Measurements from ENCODE around the gene HUS1B.
A peak's percentile ranks its signal among the peaks of the same experiment; 100 is the strongest.
"Not testable (repeated sequence)": the region's sequence is repeated elsewhere in the genome, so short reads cannot be mapped to it uniquely, and the experiment has no call there.

Gene HUS1B

GRCh38 chr6:656460-657252 is at the start of gene HUS1B:
Gene HUS1B (minus strand): TSS chr6:657100. CDS start chr6:656944, 156 bp downstream.
- DNase-seq: no peak

GRCh38 chr6:706146-706545 is 49.2 kb upstream of the HUS1B start:
- DNase-seq: no peak

- no peak for DNase-seq
Observed at GRCh38 chr6:705047-705446, 48.1 kb upstream of the HUS1B start.

- DNase-seq: no peak
Observed at GRCh38 chr6:704046-704445, 47.1 kb upstream of the HUS1B start.

DNA sequence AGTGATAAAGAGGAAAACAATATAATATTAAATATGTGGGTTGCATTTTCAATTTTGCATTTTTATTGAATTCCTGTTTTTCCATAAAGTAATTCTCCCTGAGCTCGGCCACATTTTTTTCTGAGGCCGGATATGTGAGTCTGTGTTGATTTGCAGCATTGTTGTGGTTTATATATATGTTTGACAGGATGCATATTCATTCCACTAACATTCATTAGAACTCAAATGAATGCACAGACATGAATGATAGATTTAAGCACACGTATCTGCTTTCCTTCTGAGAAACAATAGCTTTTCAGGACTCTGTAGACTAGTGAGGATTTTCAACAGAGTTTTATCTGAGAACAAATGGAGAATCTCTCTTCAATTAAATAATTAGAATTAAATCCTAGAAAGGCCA is 46.7 kb upstream of the HUS1B start:
- no peak for DNase-seq

DNA sequence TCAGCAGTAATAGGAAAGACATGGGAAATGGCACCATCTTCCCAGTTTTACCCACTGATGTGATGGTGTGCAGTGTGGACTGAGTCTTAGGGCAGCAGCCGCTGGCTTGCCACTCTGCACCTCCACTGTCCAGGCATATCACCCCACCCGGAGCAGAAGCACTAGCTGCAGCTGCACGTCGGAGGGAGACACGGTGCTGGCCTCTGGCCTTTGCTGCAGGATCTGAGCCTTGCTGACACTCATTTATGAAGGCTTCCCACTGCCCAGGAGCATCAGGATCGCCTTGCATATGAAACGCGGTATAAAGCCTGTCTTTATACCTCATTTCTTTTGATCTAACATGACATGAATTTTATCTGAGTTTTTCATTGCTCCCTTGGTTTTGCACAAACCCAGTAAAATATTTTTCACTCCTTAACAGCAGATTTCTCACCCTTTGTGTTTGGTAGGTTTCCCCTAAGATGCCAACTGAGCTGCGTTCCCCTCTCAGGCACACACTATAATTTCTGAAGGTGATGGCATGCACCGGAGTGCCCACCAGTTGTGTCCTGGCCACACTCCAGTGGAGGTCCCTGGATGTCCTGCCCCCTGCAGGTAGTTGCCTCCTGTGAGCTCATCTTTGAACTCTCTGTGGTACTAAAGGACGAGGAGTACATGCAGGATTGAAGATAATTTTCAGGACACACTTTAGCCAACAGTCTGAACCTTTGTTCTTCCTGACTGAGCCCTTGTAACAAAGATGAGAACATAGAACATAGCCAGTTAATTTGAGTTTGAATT is 45.0 kb upstream of the HUS1B start:
- DNase-seq: no peak

- no peak for DNase-seq
Observed at GRCh38 chr6:701215-701614, 44.3 kb upstream of the HUS1B start.

DNA sequence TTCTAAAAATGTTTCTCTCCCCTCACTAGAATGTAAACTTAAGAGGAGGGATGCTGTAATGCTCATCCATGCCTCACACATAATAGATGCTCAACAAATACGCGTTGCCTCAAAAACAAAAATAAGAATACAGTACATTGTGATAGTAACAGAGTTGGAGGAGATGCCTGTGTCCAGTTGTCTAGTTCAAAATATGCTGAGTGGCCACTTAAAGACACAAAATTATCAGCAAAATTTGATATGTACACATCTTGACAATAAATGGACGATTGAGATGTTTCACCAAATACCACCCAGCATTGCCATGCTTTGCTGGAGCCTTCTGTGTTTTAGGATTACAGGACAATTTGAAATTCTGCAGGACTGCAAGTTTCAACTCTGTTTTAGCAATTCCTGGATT is 43.6 kb upstream of the HUS1B start:
- no peak for DNase-seq

DNA sequence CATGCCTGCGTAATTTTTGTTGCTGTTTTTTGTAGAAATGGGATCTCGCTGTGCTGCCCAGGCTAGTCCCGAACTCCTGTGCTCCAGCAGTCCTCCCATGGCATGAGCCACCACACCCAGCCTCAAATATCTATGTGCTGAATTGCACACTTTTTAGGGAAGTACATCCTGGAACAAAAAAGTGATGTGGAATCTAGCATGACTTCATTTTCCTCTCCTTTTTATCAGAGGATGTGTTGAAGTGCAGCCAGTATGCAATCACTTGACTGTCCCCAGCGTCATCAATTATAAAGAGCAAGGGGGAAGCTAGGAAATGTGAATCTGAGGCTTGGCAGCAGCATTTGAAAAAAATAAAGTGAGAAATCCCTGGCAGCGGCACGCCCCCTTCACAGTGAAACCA is 42.4 kb upstream of the HUS1B start:
- DNase-seq: no peak

DNA sequence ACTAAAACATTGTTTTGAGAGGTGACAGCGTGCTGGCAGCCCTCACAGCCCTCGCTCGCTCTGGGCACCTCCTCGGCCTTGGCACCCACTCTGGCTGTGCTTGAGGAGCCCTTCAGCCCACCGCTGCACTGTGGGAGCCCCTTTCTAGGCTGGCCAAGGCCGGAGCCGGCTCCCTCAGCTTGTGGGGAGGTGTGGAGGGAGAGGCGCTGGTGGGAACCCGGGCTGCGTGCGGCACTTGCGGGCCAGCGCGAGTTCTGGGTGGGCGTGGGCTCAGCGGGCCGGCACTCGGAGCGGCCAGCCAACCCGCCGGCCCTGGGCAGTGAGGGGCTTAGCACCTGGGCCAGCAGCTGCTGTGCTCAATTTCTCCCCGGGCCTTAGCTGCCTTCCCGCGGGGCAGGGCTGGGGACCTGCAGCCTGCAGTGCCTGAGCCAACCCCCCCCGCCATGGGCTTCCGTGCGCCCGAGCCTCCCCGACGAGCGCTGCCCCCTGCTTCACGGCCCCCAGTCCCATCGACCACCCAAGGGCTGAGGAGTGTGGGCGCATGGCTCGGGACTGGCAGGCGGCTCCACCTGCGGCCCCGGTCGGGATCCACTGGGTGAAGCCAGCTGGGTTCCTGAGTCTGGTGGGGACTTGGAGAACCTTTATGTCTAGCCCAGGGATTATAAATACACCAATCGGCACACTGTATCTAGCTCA is 37.7 kb upstream of the HUS1B start:
- not testable (repeated sequence) for DNase-seq

DNA sequence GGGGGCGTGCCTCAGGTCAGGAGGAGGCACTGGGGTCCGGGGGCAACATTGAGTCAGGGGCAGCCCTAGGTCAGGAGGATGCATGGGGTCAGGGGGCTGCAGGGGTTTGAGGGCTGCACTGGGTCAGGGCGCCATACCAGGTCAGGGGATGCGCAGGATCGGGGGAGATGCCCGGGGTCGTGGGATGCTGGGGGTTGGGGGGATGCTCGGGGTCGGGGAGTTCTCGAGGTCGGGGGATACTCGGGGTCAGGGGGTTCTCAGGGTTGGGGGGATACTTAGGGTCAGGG is 36.8 kb upstream of the HUS1B start:
- no peak for DNase-seq

GRCh38 chr6:692858-693722 is 36.2 kb upstream of the HUS1B start, which contains the start of gene EXOC2:
Gene EXOC2 (minus strand): TSS chr6:693139. CDS start chr6:637818, 55,321 bp downstream.
- peak; percentile 6 for DNase-seq

DNA sequence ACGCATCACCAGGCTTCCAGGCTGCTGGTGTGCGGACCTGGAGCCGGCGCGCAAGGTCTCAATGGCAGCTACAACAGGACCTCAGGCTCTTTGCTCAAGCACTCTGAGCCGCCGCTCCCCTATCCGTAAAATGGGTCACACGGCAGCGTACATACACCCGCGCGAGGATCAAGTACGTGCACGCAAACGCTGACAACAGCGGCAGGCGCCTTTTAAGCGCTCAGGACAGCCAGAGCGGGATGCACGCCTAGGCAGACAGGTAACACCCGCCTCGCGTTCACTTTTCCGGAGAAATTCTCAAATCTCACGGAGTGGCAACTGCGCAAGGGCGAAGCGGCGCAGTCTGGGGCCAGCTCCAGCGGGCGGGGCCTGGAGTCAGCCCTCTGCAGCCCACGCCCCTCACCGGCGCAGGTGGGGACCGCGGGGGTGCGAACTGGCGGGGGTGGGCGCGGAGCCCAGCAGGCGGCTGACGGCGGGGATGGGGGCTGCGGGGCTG is 35.5 kb upstream of the HUS1B start:
- DNase-seq: no peak

DNA sequence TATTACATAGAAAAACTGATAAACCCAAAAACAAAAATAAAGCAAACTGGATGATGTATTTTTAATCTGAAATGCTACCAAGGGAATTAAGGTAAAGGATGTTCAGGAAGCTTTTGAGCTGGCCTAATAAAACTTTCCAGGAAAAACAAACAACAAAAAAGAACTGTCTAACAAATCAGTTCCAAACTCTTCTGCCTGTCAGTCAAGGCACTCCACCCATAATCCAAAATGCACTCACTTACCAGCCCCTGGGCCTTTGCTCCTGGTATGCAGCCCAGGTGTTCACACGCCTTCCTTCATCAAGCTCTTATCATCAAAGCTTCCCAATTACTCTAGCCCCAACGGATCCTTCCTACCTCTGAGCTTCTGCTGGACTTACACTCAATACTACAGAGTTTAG is 32.3 kb upstream of the HUS1B start:
- DNase-seq: no peak

DNA sequence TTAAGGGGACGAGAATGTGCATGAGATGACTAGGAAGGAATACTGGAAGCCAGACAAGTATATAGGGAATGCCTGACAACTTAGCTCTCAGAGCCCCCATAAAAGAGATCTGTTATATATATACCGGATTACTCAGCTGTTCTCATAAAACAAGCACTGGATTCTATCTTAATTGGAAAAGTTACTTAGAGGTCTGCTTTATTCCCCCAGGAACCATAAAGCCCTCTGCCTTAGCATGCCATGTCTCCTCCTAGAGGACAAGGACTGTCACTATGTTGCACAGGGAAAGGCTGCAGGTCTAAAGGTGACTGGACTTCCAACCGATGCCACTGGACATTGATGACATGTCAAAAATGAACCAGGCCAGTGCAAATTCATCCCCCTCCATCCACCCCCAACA is 29.6 kb upstream of the HUS1B start:
- DNase-seq: no peak

DNA sequence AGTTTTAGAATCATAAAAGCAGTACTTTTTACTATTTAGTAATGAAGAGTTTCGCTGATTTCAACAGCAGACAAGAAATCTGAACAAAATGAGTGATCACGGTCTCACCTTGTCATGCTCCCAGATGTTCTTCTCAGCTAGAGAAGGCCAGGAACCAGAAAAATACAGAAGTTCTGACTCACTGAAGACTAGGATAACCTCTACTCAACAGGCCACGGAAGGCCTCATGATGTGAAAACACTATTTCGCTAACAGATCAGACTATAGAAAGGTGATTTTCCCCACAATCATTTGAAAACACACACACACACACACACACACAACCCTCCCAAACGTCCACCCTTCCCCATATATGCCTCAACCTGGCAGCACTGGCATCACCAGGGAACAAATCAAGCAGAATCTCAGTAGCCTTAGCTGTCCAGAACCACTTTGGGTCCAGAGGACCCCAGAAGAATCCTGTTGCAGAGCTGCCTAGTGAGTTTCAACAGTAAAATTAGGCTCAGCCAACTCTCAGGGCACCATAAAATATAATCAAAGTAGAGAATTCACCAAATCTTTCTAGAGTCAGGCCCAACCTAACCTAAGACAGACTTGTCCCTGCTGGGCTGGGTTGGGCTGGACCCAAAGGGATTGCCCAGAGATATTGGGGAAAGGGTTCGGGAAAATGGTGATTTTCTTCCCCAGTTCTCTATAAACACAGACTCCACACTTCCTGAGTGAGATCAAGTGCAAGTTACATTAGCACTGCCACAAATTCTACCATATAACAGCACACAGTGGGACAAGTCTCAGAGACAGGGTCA is 28.1 kb upstream of the HUS1B start:
- no peak for DNase-seq

- DNase-seq: peak; percentile 69
Observed at GRCh38 chr6:683742-684440, 27.0 kb upstream of the HUS1B start.

GRCh38 chr6:680666-681340 is 23.9 kb upstream of the HUS1B start:
- no peak for DNase-seq

DNA sequence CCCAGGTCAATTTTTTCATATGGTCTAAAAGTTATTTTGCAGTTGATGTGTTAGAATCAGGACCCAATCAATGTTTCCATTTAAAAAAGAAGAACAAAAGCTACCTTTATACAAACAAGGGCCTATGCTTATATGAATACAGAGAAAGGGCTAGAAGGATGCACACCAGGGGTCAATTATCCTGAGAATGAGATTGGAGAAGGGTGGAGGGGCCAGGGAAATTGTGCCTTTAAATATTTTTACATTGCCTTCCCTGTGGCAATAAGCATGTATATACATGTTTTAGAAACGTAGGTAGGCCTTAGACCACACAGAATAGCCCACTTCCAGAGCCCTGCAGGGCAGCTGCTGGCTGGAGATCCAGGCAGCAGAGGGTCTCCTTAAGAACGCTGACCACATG is 23.4 kb upstream of the HUS1B start:
- no peak for DNase-seq

GRCh38 chr6:679282-679681 is 22.4 kb upstream of the HUS1B start:
- no peak for DNase-seq

DNA sequence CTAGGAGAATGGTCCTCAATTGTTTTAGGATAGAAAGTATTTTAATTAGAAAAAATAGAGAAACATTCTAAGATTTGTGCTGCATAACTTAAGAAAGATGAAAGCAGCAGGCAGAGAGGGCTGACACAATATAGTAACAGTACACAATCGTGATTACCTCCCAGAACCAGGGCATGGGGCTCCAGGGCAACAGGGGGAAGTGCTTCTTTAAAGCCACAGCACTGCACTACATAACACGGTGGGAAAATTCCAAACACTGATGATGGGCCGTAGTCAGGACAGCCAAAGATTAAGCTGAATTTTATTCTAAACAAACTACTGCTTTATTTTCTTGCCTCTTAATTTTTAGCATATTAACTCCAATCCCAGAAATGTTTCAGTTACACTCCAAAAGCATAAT is 21.6 kb upstream of the HUS1B start:
- no peak for DNase-seq

Data from DMS 273 treated with DMSO at 0.1 percent for 48 hours (cell line).